ENCODE measurements around the gene INSIG1.
A peak's percentile ranks its signal among the peaks of the same experiment; 100 is the strongest.

INSIG1 gene

DNA sequence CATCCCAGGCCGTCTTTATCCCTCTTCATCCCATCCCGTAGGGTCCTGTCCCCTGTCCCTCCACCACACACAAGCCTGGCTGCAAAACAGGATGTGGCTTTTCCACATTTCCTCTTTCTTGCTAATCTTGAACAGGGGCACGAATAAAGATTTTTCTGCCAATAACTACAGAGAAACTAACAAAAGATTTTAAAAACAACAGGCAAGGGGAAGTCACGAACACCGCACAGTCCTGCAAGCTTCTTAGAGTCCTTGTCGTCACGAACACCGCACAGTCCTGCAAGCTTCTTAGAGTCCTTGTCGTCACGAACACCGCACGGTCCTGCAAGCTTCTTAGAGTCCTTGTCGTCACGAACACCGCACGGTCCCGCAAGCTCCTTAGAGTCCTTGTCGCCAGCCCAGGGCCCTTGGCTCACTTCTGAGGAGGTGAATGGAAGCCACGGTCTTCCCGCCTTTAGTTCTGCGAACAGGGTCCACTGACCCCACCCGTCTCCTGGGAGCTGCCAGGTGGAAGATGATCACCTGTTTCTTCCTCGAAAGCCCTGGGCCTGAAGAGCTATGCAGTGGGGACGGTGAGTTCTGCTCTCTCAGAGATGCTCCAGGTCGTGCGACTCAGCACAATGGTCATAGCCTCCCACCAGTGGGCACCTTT is 10.3 kb upstream of the INSIG1 start:
- Histone ChIP-seq H3K4me1 (ENCODE audit: control insufficient read depth in 1 of 2, insufficient read depth in 2 of 2, low read length in 2 of 2) (no peaks in the 10 kb centered on the region), H3K27me3 (ENCODE audit: low read depth, low read length) (no peaks in the 10 kb centered on the region), H3K36me3 (ENCODE audit: control insufficient read depth in 1 of 2, insufficient read depth in 2 of 2, low read length in 2 of 2) (no peaks in the 10 kb centered on the region), H3K9me3 (ENCODE audit: control insufficient read depth in 1 of 2, low read length in 2 of 2) (no peaks in the 10 kb centered on the region), H3K27ac (ENCODE audit: low read length) (no peak overlapping the region), H3K4me3 (ENCODE audit: low read depth in 1 of 2, low read length in 2 of 2) (no peak overlapping the region)

DNA sequence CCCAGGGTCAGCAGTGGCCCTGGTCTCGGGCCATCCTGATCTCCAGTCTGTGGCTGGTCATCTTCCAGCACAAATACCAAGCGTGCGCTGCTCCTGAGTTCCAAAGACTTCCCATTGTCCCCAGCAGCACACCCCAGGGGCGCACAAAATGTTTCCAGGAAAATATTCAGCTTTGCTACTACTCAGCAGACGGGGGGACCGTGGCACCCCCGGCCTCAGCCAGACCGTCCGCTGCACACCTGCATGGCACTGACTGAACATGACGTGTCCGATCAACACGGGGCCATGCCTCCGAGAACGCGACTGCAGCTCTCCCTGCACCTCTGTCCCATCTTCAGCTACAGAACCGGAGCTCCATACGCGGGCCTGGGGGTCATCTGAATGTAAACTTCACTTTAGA is 9.6 kb upstream of the INSIG1 start:
- no peaks in the 10 kb centered on the region for H3K9me3 ChIP-seq (ENCODE audit: control insufficient read depth in 1 of 2, low read length in 2 of 2)
- no peaks in the 10 kb centered on the region for H3K36me3 ChIP-seq (ENCODE audit: control insufficient read depth in 1 of 2, insufficient read depth in 2 of 2, low read length in 2 of 2)
- H3K27ac ChIP-seq (ENCODE audit: low read length): no peak overlapping the region
- H3K27me3 ChIP-seq (ENCODE audit: low read depth, low read length): no peaks in the 10 kb centered on the region
- no peaks in the 10 kb centered on the region for H3K4me1 ChIP-seq (ENCODE audit: control insufficient read depth in 1 of 2, insufficient read depth in 2 of 2, low read length in 2 of 2)
- no peak overlapping the region for H3K4me3 ChIP-seq (ENCODE audit: low read depth in 1 of 2, low read length in 2 of 2)

DNA sequence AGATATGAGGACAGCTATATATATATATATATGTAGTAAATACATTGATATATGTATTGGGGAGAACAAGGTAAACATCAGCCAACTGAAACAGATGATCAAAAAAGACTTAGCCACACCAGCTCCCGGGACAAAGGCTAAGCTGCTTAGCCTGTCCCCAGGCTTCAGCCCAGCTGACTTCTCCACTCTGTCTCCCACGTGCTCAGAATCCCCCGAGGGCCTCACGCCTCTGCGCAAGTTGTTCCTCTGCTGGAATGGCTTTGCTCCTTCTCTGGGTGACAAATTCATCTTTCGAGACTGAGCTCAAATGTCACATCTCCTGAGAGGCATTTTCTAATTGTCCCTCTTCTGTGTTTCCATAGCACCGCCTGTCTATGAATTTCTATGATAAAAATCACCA is 8.6 kb upstream of the INSIG1 start:
- no peak overlapping the region for H3K27ac ChIP-seq (ENCODE audit: low read length)
- H3K36me3 ChIP-seq (ENCODE audit: control insufficient read depth in 1 of 2, insufficient read depth in 2 of 2, low read length in 2 of 2): no peaks in the 10 kb centered on the region
- no peaks in the 10 kb centered on the region for H3K27me3 ChIP-seq (ENCODE audit: low read depth, low read length)
- no peaks in the 10 kb centered on the region for H3K4me1 ChIP-seq (ENCODE audit: control insufficient read depth in 1 of 2, insufficient read depth in 2 of 2, low read length in 2 of 2)
- H3K9me3 ChIP-seq (ENCODE audit: control insufficient read depth in 1 of 2, low read length in 2 of 2): no peaks in the 10 kb centered on the region
- H3K4me3 ChIP-seq (ENCODE audit: low read depth in 1 of 2, low read length in 2 of 2): no peak overlapping the region

DNA sequence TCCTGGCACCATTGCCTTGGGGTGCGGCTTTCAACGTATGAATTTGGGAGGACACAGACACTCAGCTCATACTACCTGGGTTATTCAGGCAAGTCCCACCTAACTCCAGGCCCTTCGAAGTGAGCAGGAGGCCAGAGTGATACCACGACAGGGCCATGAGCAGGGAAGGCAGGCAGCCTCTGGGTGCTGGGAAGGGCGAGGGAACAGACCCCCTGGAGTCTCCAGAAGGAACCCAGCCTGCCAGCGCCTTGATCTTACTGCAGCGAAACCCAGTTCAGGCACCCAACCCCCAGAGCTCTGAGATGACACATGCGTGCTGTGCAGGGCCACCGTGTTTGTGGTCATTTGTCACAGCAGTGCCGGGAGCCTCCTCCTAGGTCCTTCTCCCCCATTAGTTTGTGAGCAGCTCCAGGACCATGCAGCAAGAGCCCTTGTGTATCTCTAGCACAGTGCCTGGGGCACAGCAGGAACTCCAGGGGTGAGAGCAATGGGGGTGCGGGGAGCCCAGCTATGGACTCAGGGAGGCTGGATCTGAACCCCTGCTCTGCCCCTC is 7.7 kb upstream of the INSIG1 start:
- Histone ChIP-seq H3K9me3 (ENCODE audit: control insufficient read depth in 1 of 2, low read length in 2 of 2) (no peaks in the 10 kb centered on the region), H3K27me3 (ENCODE audit: low read depth, low read length) (no peaks in the 10 kb centered on the region), H3K4me3 (ENCODE audit: low read depth in 1 of 2, low read length in 2 of 2) (no peak overlapping the region), H3K4me1 (ENCODE audit: control insufficient read depth in 1 of 2, insufficient read depth in 2 of 2, low read length in 2 of 2) (no peaks in the 10 kb centered on the region), H3K27ac (ENCODE audit: low read length) (no peak overlapping the region), H3K36me3 (ENCODE audit: control insufficient read depth in 1 of 2, insufficient read depth in 2 of 2, low read length in 2 of 2) (no peaks in the 10 kb centered on the region)

DNA sequence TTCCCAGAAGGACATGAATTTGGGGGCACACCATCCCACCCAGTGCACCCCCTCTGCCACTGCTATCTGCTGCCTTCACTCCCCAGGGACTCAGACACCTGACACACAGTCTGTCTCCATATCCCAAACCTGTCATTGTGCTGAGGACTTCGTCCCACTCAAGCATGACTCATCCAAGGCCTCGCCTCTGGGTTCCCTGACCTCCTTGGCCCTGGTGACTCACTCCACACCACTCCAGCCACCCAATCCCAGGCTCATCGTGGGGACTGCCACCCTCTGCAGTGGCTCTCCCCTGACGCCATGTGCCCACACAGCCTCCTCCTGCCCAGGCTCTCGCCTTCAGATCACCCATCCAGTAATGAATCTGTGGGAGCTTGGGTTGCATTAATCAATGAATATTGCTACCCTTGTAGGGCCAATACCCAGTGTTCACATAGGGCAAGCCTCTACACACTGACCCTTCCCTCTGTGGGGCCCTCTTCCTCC is 6.6 kb upstream of the INSIG1 start:
- Histone ChIP-seq H3K36me3 (ENCODE audit: control insufficient read depth in 1 of 2, insufficient read depth in 2 of 2, low read length in 2 of 2) (no peaks in the 10 kb centered on the region), H3K27me3 (ENCODE audit: low read depth, low read length) (no peaks in the 10 kb centered on the region), H3K4me3 (ENCODE audit: low read depth in 1 of 2, low read length in 2 of 2) (no peak overlapping the region), H3K27ac (ENCODE audit: low read length) (no peak overlapping the region), H3K4me1 (ENCODE audit: control insufficient read depth in 1 of 2, insufficient read depth in 2 of 2, low read length in 2 of 2) (no peaks in the 10 kb centered on the region), H3K9me3 (ENCODE audit: control insufficient read depth in 1 of 2, low read length in 2 of 2) (no peaks in the 10 kb centered on the region)

DNA sequence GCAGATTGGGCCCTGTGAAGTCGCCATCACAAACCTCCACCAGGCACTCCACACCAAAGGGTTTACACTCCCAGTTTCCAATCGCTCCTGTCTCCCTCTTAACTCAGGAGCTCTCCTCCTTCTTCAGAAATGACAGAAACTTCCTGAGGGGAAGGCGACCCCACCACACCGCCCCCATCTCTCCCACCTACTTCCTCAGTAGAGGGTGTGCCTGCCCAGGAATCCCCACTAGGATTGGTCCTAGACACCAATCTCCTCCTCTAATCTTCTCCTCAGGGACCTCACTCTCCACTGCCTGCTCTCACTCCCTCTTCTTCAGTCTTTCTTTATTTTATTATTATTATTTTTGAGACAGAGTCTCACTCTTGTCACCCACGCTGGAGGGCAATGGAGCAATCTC is 5.9 kb upstream of the INSIG1 start:
- H3K4me1 ChIP-seq (ENCODE audit: control insufficient read depth in 1 of 2, insufficient read depth in 2 of 2, low read length in 2 of 2): peaks cover 0 to 3% of the 10 kb centered on the region in 2 donors
- no peaks in the 10 kb centered on the region for H3K27me3 ChIP-seq (ENCODE audit: low read depth, low read length)
- no peaks in the 10 kb centered on the region for H3K9me3 ChIP-seq (ENCODE audit: control insufficient read depth in 1 of 2, low read length in 2 of 2)
- H3K36me3 ChIP-seq (ENCODE audit: control insufficient read depth in 1 of 2, insufficient read depth in 2 of 2, low read length in 2 of 2): no peaks in the 10 kb centered on the region
- H3K27ac ChIP-seq (ENCODE audit: low read length): no peak overlapping the region
- H3K4me3 ChIP-seq (ENCODE audit: low read depth in 1 of 2, low read length in 2 of 2): no peak overlapping the region

DNA sequence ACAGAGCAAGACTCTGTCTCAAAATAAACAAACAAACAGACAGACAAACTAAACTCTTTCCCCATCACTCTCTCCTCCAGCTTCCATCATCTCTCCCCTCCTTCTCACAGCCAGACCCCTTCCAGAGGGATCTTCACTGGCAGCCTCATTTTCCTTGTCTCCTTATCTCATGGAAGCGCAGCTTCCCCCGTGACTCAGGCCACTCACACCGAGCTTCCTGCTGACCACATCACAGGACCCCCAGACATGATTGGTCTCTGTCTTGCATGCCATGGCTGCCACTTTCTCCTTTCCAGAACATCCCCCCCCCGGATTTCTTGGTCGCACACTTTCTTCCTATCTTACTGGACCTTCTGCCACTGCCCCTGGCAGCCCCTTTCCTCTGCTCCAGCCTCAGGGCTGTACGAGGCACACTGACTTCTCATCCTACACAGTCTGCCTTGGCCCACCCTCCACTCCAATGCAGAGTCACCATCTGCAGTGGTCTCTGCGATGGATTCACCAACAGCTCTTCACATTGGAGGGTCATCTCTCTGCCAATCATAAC is 4.9 kb upstream of the INSIG1 start:
- H3K9me3 ChIP-seq (ENCODE audit: control insufficient read depth in 1 of 2, low read length in 2 of 2): no peaks in the 10 kb centered on the region

DNA sequence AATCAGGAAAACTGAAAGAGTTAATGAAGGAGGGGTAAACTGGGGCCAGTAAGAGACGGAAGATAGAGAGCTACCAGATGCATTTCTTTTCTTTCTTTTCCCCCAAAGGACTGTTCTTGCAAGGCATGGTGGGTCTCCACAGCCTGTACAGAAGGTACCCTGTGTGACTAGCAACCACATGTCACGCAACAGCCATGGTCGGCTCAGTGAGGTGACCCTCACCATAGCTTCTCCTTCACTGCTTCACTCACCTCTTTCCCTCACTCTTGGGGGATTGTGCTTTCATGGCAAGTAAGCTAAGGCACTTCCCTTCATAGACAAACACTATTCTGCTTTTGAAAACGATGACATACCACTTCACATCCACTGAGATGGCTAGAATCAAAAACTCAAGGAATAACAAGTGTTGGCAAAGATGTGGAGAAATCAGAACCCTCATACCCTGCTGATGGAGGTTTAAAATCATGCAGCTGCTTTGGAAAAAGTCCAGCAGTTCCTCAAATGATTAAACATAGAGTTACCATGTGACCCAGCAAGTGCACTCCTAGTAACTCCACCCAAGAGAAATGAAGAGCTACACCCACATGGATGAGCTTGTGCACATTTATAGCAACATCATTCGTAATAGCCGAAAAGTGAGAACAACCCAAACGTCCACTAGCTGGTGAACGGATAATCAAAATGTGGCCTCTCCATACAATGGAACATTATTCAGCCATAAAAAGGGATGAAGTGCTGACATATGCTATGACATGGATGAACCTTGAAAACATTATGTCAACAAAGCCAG is 3.8 kb upstream of the INSIG1 start:
- Histone ChIP-seq H3K27me3 (ENCODE audit: low read depth, low read length) (no peaks in the 10 kb centered on the region), H3K36me3 (ENCODE audit: control insufficient read depth in 1 of 2, insufficient read depth in 2 of 2, low read length in 2 of 2) (no peaks in the 10 kb centered on the region), H3K4me3 (ENCODE audit: low read depth in 1 of 2, low read length in 2 of 2) (no peak overlapping the region), H3K27ac (ENCODE audit: low read length) (no peak overlapping the region), H3K9me3 (ENCODE audit: control insufficient read depth in 1 of 2, low read length in 2 of 2) (no peaks in the 10 kb centered on the region), H3K4me1 (ENCODE audit: control insufficient read depth in 1 of 2, insufficient read depth in 2 of 2, low read length in 2 of 2) (peaks cover 0 to 4% of the 10 kb centered on the region in 2 donors)

More for the DNA sequence above, 4.9 kb upstream of the INSIG1 start:
- H3K36me3 ChIP-seq (ENCODE audit: control insufficient read depth in 1 of 2, insufficient read depth in 2 of 2, low read length in 2 of 2): no peaks in the 10 kb centered on the region
- H3K27ac ChIP-seq (ENCODE audit: low read length): no peak overlapping the region
- H3K4me3 ChIP-seq (ENCODE audit: low read depth in 1 of 2, low read length in 2 of 2): no peak overlapping the region
- no peaks in the 10 kb centered on the region for H3K27me3 ChIP-seq (ENCODE audit: low read depth, low read length)
- peaks cover 0 to 4% of the 10 kb centered on the region in 2 donors for H3K4me1 ChIP-seq (ENCODE audit: control insufficient read depth in 1 of 2, insufficient read depth in 2 of 2, low read length in 2 of 2)

DNA sequence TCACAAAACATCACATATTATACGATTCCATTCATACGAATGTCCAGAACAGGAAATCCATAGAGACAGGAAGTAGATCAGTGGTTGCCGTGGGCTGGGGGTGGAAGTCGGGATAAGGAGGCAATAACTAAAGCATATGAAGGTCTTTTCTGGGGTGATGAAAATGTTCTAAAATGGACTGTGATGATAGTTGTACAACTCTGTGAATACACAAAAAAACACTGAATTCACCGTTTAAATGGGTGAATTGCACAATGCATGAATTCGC is 3.2 kb upstream of the INSIG1 start:
- no peak overlapping the region for H3K4me3 ChIP-seq (ENCODE audit: low read depth in 1 of 2, low read length in 2 of 2)
- H3K27ac ChIP-seq (ENCODE audit: low read length): no peak overlapping the region
- peaks cover 3 to 8% of the 10 kb centered on the region in 2 donors for H3K4me1 ChIP-seq (ENCODE audit: control insufficient read depth in 1 of 2, insufficient read depth in 2 of 2, low read length in 2 of 2)

DNA sequence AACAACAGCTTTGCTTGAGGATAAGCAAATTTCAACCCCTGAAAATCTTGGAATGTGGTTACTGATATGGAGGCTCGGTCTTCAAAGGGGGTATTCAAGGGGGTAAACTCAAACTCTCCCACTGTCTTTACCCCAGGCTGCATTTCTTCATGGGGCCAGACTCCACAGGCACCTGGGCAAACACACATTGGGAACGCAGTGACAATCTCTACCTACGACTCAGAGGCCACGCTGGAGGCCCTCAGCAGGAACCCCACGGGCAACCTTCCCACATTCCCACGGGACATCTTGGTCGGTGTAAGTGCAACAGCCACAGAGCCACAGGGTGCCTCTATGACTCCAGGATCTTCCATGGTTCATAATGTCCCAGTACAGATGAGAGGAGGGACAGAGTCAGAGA is 2.2 kb upstream of the INSIG1 start:
- Histone ChIP-seq H3K4me3 (ENCODE audit: low read depth in 1 of 2, low read length in 2 of 2) (no peak overlapping the region), H3K27ac (ENCODE audit: low read length) (no peak overlapping the region), H3K4me1 (ENCODE audit: control insufficient read depth in 1 of 2, insufficient read depth in 2 of 2, low read length in 2 of 2) (peaks cover 10 to 16% of the 10 kb centered on the region in 2 donors), H3K36me3 (ENCODE audit: control insufficient read depth in 1 of 2, insufficient read depth in 2 of 2, low read length in 2 of 2) (peaks cover 0 to 2% of the 10 kb centered on the region in 2 donors), H3K9me3 (ENCODE audit: control insufficient read depth in 1 of 2, low read length in 2 of 2) (no peaks in the 10 kb centered on the region), H3K27me3 (ENCODE audit: low read depth, low read length) (no peaks in the 10 kb centered on the region)

More for the DNA sequence above, 3.2 kb upstream of the INSIG1 start:
- Histone ChIP-seq H3K9me3 (ENCODE audit: control insufficient read depth in 1 of 2, low read length in 2 of 2) (no peaks in the 10 kb centered on the region), H3K27me3 (ENCODE audit: low read depth, low read length) (no peaks in the 10 kb centered on the region), H3K36me3 (ENCODE audit: control insufficient read depth in 1 of 2, insufficient read depth in 2 of 2, low read length in 2 of 2) (no peaks in the 10 kb centered on the region)

DNA sequence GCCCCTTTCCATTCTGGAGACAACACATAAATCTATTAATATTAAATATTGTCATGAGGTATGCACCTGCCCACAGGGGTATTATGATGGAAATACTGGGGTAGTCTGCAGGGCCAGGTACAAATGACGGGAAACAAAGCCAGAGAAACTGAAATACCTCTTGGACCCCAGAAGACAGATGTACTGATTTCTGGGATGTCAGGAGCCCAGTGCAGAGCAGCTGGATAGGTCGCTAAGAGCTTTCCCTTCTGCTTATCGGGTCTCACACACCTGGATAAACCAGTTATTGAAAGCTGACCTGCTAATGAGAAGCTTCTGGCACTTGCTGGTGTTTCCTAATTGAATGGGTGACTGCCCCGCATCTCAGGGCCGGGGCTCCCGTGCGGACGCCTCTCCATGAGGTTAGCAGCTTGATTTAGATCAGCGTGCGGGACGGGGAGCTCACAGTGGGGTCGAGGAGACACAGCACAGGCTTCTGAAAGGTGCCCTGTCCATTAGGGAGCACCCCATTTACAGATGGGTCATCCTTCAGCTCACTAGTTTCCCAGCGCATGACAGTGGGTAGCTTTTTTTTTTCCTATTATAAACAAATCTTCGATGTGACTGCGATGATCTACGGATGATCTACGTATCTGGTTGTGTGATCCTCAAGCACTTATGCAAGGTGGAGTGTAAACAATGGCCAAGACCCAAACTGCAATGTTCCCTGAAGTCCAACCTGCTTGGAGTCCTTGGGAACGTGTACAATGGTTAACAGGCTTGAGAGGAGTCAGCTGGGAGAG is 1.5 kb upstream of the INSIG1 start:
- Histone ChIP-seq H3K4me3 (ENCODE audit: low read depth in 1 of 2, low read length in 2 of 2) (peak overlapping the region; percentile 63 to 77), H3K27me3 (ENCODE audit: low read depth, low read length) (no peaks in the 10 kb centered on the region), H3K36me3 (ENCODE audit: control insufficient read depth in 1 of 2, insufficient read depth in 2 of 2, low read length in 2 of 2) (peaks cover 0 to 4% of the 10 kb centered on the region in 2 donors), H3K4me1 (ENCODE audit: control insufficient read depth in 1 of 2, insufficient read depth in 2 of 2, low read length in 2 of 2) (peaks cover 14 to 19% of the 10 kb centered on the region in 2 donors), H3K27ac (ENCODE audit: low read length) (no peak overlapping the region), H3K9me3 (ENCODE audit: control insufficient read depth in 1 of 2, low read length in 2 of 2) (no peaks in the 10 kb centered on the region)

Data from muscle layer of duodenum (tissue), 2 donors.